ENCODE measurements around the gene SOCS1.
"Not testable (repeated sequence)": the region's sequence is repeated elsewhere in the genome, so short reads cannot be mapped to it uniquely, and the experiment has no call there.

SOCS1 gene

GRCh38 chr16:11224096-11224893 lies 31.7 kb downstream of the SOCS1 start:
- DNase-seq: peak in 1 of 2 donors; percentile 5

- not testable (repeated sequence) for DNase-seq
These were observed 35.5 kb downstream of the SOCS1 start for GRCh38 chr16:11220507-11220906.

- no peak for DNase-seq
These were observed 36.8 kb downstream of the SOCS1 start for GRCh38 chr16:11219178-11219577.

- DNase-seq: no peak
These were observed 37.4 kb downstream of the SOCS1 start for GRCh38 chr16:11218604-11218962.

- no peak for DNase-seq
These were observed 38.1 kb downstream of the SOCS1 start for GRCh38 chr16:11217651-11218603.

GRCh38 chr16:11215935-11216556 lies 40.0 kb downstream of the SOCS1 start:
- no peak for DNase-seq

- DNase-seq: no peak
These were observed 42.2 kb downstream of the SOCS1 start for GRCh38 chr16:11213799-11214198.

- no peak for DNase-seq
These were observed 42.6 kb downstream of the SOCS1 start for GRCh38 chr16:11213373-11213772.

GRCh38 chr16:11212798-11213196 lies 43.2 kb downstream of the SOCS1 start:
- no peak for DNase-seq

GRCh38 chr16:11211977-11212797 lies 43.8 kb downstream of the SOCS1 start:
- no peak for DNase-seq

GRCh38 chr16:11211061-11211976 lies 44.7 kb downstream of the SOCS1 start:
- DNase-seq: no peak

- no peak for DNase-seq
These were observed 45.7 kb downstream of the SOCS1 start for GRCh38 chr16:11210260-11210659.

- DNase-seq: no peak
These were observed 46.9 kb downstream of the SOCS1 start for GRCh38 chr16:11208916-11209665.

- DNase-seq: no peak
These were observed 48.4 kb downstream of the SOCS1 start for GRCh38 chr16:11207646-11208045.

GRCh38 chr16:11205754-11206581 lies 50.0 kb downstream of the SOCS1 start:
- DNase-seq: no peak

- no peak for DNase-seq
These were observed 50.8 kb downstream of the SOCS1 start for GRCh38 chr16:11205065-11205699.

GRCh38 chr16:11204513-11205047 lies 51.4 kb downstream of the SOCS1 start:
- DNase-seq: no peak
